WTC11 (cell line): ENCODE data around the gene SLC26A8. TPM values are rescaled to one million over a fixed set of nuclear protein-coding genes. Genes with fewer than 3 reads are reported as not detected.

ENCODE experiments used
- ATAC-seq: fragments of 200-7000 bp; cut with Tn5 transposase; 2 replicates; pipeline ENCODE4 v1.10.0; 2021; ENCODE audit warnings: mild to moderate bottlenecking, moderate library complexity
- CTCF ChIA-PET: fragments of 300-600 bp; sonication (Branson Sonifier 250); formaldehyde crosslinking; loops from one replicate; lab custom pipeline; 2021; ENCODE audit warnings: antibody characterized with exemption; lab: Charles Lee
- POLR2A ChIA-PET: fragments of 350-600 bp; sonication (Branson Sonifier 250); formaldehyde crosslinking; loops from one replicate; lab custom pipeline; 2021; ENCODE audit warnings: antibody characterized with exemption; lab: Charles Lee
- DNase-seq: peaks from one replicate; pipeline ENCODE4 v3.0.0; 2021; ENCODE audit warnings: low spot score
- H3K27ac Mint-ChIP-seq: 2 replicates; pipeline ENCODE4 v1.8.0; 2021; ENCODE audit warnings: mixed read lengths
- H3K27me3 Mint-ChIP-seq: 2 replicates; pipeline ENCODE4 v1.8.0; 2021; ENCODE audit warnings: low read depth, mild to moderate bottlenecking, moderate library complexity, mixed read lengths
- H3K36me3 Mint-ChIP-seq: 2 replicates; pipeline ENCODE4 v1.8.0; 2021; ENCODE audit warnings: mixed read lengths
- H3K4me1 Mint-ChIP-seq: 2 replicates; pipeline ENCODE4 v1.8.0; 2022; ENCODE audit warnings: mixed read lengths
- H3K4me3 Mint-ChIP-seq: 2 replicates; pipeline ENCODE4 v1.8.0; 2021; ENCODE audit warnings: mild to moderate bottlenecking, moderate library complexity, mixed read lengths
- H3K9me3 Mint-ChIP-seq: 2 replicates; pipeline ENCODE4 v1.8.0; 2021; ENCODE audit warnings: mixed read lengths
- CREB1 ChIP-seq: sonication (generic); formaldehyde crosslinking; IDR thresholded peaks from 2 replicates; pipeline ENCODE4 v1.8.0; 2023; ENCODE audit warnings: mild to moderate bottlenecking, missing genetic modification reagents
- ERG ChIP-seq: fragments of 250-450 bp; sonication (Bioruptor Pico); IDR thresholded peaks from 2 replicates; pipeline ENCODE4 v1.8.0; 2021; ENCODE audit warnings: mild to moderate bottlenecking
- ESRRA ChIP-seq: sonication (generic); formaldehyde crosslinking; IDR thresholded peaks from 2 replicates; pipeline ENCODE4 v1.8.1; 2022; ENCODE audit warnings: mild to moderate bottlenecking, missing genetic modification reagents, borderline replicate concordance
- ETV6 ChIP-seq: sonication (generic); formaldehyde crosslinking; IDR thresholded peaks from 2 replicates; pipeline ENCODE4 v1.8.1; 2022; ENCODE audit warnings: mild to moderate bottlenecking, missing genetic modification reagents
- FOXP1 ChIP-seq: sonication (generic); formaldehyde crosslinking; IDR thresholded peaks from 2 replicates; pipeline ENCODE4 v1.8.0; 2022; ENCODE audit warnings: missing genetic modification reagents, mild to moderate bottlenecking, moderate library complexity, borderline replicate concordance
- MXD4 ChIP-seq: fragments of 250-450 bp; sonication (Bioruptor Pico); IDR thresholded peaks from 2 replicates; pipeline ENCODE4 v1.8.0; 2021; ENCODE audit warnings: mild to moderate bottlenecking, moderate library complexity, borderline replicate concordance
- NFE2L1 ChIP-seq: sonication (generic); formaldehyde crosslinking; IDR thresholded peaks from 2 replicates; pipeline ENCODE4 v1.8.1; 2023; ENCODE audit warnings: missing genetic modification reagents
- NR3C1 ChIP-seq: sonication (generic); formaldehyde crosslinking; conservative IDR thresholded peaks from 2 replicates; pipeline ENCODE4 v1.8.1; 2023; ENCODE audit warnings: low read depth, mild to moderate bottlenecking, missing genetic modification reagents
- PREB ChIP-seq: sonication (generic); formaldehyde crosslinking; IDR thresholded peaks from 2 replicates; pipeline ENCODE4 v1.8.1; 2022; ENCODE audit warnings: mild to moderate bottlenecking, missing genetic modification reagents, moderate library complexity, borderline replicate concordance
- PRRX2 ChIP-seq: fragments of 250-450 bp; sonication (Bioruptor Pico); IDR thresholded peaks from 2 replicates; pipeline ENCODE4 v1.8.0; 2021; ENCODE audit warnings: mild to moderate bottlenecking
- TEAD4 ChIP-seq: sonication (generic); formaldehyde crosslinking; IDR thresholded peaks from 2 replicates; pipeline ENCODE4 v1.8.0; 2022; ENCODE audit warnings: mild to moderate bottlenecking, missing genetic modification reagents
- ZNF317 ChIP-seq: sonication (generic); formaldehyde crosslinking; IDR thresholded peaks from 2 replicates; pipeline ENCODE4 v1.8.1; 2023; ENCODE audit warnings: low read depth, mild to moderate bottlenecking, moderate library complexity, missing genetic modification reagents, borderline replicate concordance
- ZSCAN18 ChIP-seq: fragments of 250-450 bp; sonication (Bioruptor Pico); IDR thresholded peaks from 2 replicates; pipeline ENCODE4 v2.1.2; 2022; ENCODE audit warnings: mild to moderate bottlenecking, moderate library complexity
- total RNA-seq: library from RNA; stranded (reverse); gene quantifications from 3 replicates; pipeline ENCODE4 v1.2.3, GENCODE V29; 2021
- TF ChIP-seq, protein P1 (sequence below): sonication (generic); formaldehyde crosslinking; IDR thresholded peaks from 2 replicates; pipeline ENCODE4 v1.8.1; 2023; ENCODE audit warnings: mild to moderate bottlenecking, missing genetic modification reagents, borderline replicate concordance
- TF ChIP-seq, protein P2 (sequence below): sonication (generic); formaldehyde crosslinking; IDR thresholded peaks from 2 replicates; pipeline ENCODE4 v1.8.1; 2023; ENCODE audit warnings: mild to moderate bottlenecking, missing genetic modification reagents, moderate library complexity
- TF ChIP-seq, protein P3 (sequence below): sonication (generic); formaldehyde crosslinking; IDR thresholded peaks from 2 replicates; pipeline ENCODE4 v1.8.0; 2022; ENCODE audit warnings: mild to moderate bottlenecking, missing genetic modification reagents

Gene SLC26A8
- total RNA-seq, 1 experiment from 2014 or later = 0.50 TPM

GRCh38 chr6:36054415-36054814 lies 30.0 kb upstream of the SLC26A8 start (continued):
- TF ChIP-seq NFE2L1 (CRISPR knock-in tag) (no peak), TEAD4 (CRISPR knock-in tag) (no peak), ZSCAN18 (no peak), MXD4 (CRISPR knock-in tag) (no peak), ESRRA (CRISPR knock-in tag) (no peak), NR3C1 (no peak)
- TF ChIP-seq, protein P1, sequence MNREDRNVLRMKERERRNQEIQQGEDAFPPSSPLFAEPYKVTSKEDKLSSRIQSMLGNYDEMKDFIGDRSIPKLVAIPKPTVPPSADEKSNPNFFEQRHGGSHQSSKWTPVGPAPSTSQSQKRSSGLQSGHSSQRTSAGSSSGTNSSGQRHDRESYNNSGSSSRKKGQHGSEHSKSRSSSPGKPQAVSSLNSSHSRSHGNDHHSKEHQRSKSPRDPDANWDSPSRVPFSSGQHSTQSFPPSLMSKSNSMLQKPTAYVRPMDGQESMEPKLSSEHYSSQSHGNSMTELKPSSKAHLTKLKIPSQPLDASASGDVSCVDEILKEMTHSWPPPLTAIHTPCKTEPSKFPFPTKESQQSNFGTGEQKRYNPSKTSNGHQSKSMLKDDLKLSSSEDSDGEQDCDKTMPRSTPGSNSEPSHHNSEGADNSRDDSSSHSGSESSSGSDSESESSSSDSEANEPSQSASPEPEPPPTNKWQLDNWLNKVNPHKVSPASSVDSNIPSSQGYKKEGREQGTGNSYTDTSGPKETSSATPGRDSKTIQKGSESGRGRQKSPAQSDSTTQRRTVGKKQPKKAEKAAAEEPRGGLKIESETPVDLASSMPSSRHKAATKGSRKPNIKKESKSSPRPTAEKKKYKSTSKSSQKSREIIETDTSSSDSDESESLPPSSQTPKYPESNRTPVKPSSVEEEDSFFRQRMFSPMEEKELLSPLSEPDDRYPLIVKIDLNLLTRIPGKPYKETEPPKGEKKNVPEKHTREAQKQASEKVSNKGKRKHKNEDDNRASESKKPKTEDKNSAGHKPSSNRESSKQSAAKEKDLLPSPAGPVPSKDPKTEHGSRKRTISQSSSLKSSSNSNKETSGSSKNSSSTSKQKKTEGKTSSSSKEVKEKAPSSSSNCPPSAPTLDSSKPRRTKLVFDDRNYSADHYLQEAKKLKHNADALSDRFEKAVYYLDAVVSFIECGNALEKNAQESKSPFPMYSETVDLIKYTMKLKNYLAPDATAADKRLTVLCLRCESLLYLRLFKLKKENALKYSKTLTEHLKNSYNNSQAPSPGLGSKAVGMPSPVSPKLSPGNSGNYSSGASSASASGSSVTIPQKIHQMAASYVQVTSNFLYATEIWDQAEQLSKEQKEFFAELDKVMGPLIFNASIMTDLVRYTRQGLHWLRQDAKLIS (CRISPR knock-in tag) = no peak
- TF ChIP-seq, protein P2, sequence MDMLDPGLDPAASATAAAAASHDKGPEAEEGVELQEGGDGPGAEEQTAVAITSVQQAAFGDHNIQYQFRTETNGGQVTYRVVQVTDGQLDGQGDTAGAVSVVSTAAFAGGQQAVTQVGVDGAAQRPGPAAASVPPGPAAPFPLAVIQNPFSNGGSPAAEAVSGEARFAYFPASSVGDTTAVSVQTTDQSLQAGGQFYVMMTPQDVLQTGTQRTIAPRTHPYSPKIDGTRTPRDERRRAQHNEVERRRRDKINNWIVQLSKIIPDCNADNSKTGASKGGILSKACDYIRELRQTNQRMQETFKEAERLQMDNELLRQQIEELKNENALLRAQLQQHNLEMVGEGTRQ (CRISPR knock-in tag) = no peak

DNA sequence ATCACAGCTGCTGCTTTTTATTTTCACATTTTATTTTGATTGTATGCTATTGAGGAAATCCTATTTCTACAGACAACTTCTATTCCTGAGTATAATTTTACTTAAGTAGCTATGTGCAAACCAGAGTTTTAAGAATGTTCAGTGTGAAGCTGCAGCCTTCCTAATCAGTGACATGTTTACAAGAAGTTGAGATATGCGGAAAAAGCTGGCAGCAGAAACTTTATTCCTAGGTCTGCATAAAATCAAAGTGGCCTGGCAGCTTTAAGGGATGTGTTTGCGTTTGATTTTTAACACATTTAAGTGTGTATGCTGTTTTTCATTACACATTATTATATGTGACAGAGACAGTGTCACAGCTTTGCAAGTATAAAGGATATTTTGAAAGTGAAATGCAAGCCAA lies 29.4 kb upstream of the SLC26A8 start:
- TF ChIP-seq PRRX2 (CRISPR knock-in tag) = no peak
- TF ChIP-seq CREB1 (CRISPR knock-in tag) = no peak
- TF ChIP-seq, protein P3, sequence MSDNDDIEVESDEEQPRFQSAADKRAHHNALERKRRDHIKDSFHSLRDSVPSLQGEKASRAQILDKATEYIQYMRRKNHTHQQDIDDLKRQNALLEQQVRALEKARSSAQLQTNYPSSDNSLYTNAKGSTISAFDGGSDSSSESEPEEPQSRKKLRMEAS = no peak
- TF ChIP-seq, all 79 proteins: peak for 0
- H3K36me3 Mint-ChIP-seq = no peaks in the 10 kb centered on the region; the same call in 1 of the 2 replicates
- no peak overlapping the region for H3K27ac Mint-ChIP-seq
- POLR2A ChIA-PET = no interaction called here
- H3K9me3 Mint-ChIP-seq = no peaks in the 10 kb centered on the region
- no peaks in the 10 kb centered on the region for H3K4me1 Mint-ChIP-seq
- DNase-seq (no peak), ATAC-seq (no peak)
- no peaks in the 10 kb centered on the region for H3K27me3 Mint-ChIP-seq
- CTCF ChIA-PET = no interaction called here
- H3K4me3 Mint-ChIP-seq = no peak overlapping the region

- H3K27ac Mint-ChIP-seq = no peak overlapping the region
- ChIA-PET POLR2A (no interaction called here), CTCF (interaction anchor here (1.4 kb wide), 1 partner anchor 25 kb away, joined by 5 read pairs; the partner anchor contains the start of gene MAPK14)
- ATAC-seq (no peak), DNase-seq (no peak)
- H3K4me3 Mint-ChIP-seq = no peak overlapping the region
- TF ChIP-seq PREB (CRISPR knock-in tag) (no peak), FOXP1 (CRISPR knock-in tag) (no peak), ZNF317 (CRISPR knock-in tag) (no peak), ETV6 (CRISPR knock-in tag) (no peak), ERG (CRISPR knock-in tag) (no peak)
- H3K4me1 Mint-ChIP-seq = no peaks in the 10 kb centered on the region
- no peaks in the 10 kb centered on the region; the same call in 1 of the 2 replicates for H3K36me3 Mint-ChIP-seq
- H3K27me3 Mint-ChIP-seq = no peaks in the 10 kb centered on the region
- no peaks in the 10 kb centered on the region for H3K9me3 Mint-ChIP-seq
Observed at GRCh38 chr6:36052097-36052496, 27.7 kb upstream of the SLC26A8 start.
